Measurements from ENCODE around the gene TAS1R3. TPM values are rescaled to one million over a fixed set of nuclear protein-coding genes. Genes with fewer than 3 reads are reported as not detected.

TAS1R3 gene
- total RNA-seq, 1 donor from 2014 or later: 0.65 TPM

- TF ChIP-seq, protein P1, sequence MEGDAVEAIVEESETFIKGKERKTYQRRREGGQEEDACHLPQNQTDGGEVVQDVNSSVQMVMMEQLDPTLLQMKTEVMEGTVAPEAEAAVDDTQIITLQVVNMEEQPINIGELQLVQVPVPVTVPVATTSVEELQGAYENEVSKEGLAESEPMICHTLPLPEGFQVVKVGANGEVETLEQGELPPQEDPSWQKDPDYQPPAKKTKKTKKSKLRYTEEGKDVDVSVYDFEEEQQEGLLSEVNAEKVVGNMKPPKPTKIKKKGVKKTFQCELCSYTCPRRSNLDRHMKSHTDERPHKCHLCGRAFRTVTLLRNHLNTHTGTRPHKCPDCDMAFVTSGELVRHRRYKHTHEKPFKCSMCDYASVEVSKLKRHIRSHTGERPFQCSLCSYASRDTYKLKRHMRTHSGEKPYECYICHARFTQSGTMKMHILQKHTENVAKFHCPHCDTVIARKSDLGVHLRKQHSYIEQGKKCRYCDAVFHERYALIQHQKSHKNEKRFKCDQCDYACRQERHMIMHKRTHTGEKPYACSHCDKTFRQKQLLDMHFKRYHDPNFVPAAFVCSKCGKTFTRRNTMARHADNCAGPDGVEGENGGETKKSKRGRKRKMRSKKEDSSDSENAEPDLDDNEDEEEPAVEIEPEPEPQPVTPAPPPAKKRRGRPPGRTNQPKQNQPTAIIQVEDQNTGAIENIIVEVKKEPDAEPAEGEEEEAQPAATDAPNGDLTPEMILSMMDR (IDR thresholded peaks at IDR 0.05): no peak
- Histone ChIP-seq H3K36me3 (peaks cover 28% of the 10 kb centered on the region), H3K27me3 (ENCODE audit: low read depth) (no peaks in the 10 kb centered on the region), H3K9me3 (no peaks in the 10 kb centered on the region), H3K4me1 (peaks cover 43% of the 10 kb centered on the region), H3K27ac (no peak overlapping the region), H3K4me3 (no peak overlapping the region)
- ATAC-seq (no peak), DNase-seq (no peak)
- intact Hi-C loops (cut with DNase I): no loop called here
These were observed 3.8 kb upstream of the TAS1R3 start for GRCh38 chr1:1327291-1327690.

DNA sequence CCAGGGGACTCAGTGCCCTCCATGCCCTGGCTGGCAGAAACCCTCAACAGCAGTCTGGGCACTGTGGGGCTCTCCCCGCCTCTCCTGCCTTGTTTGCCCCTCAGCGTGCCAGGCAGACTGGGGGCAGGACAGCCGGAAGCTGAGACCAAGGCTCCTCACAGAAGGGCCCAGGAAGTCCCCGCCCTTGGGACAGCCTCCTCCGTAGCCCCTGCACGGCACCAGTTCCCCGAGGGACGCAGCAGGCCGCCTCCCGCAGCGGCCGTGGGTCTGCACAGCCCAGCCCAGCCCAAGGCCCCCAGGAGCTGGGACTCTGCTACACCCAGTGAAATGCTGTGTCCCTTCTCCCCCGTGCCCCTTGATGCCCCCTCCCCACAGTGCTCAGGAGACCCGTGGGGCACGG is 2.8 kb upstream of the TAS1R3 start:
- ATAC-seq: no peak
- Histone ChIP-seq H3K36me3 (peaks cover 28% of the 10 kb centered on the region), H3K27me3 (ENCODE audit: low read depth) (no peaks in the 10 kb centered on the region), H3K27ac (no peak overlapping the region), H3K9me3 (no peaks in the 10 kb centered on the region), H3K4me1 (peaks cover 37% of the 10 kb centered on the region), H3K4me3 (no peak overlapping the region)
- TF ChIP-seq, protein P1 (IDR thresholded peaks at IDR 0.05): no peak
- no peak for DNase-seq
- intact Hi-C loops (cut with DNase I): no loop called here

GRCh38 chr1:1329304-1330210 is 1.5 kb upstream of the TAS1R3 start:
- intact Hi-C loops (cut with DNase I): no loop called here
- Histone ChIP-seq H3K27ac (no peak overlapping the region), H3K27me3 (ENCODE audit: low read depth) (no peaks in the 10 kb centered on the region), H3K4me1 (peaks cover 34% of the 10 kb centered on the region), H3K36me3 (peaks cover 28% of the 10 kb centered on the region), H3K9me3 (no peaks in the 10 kb centered on the region), H3K4me3 (no peak overlapping the region)
- ATAC-seq: no peak
- DNase-seq: no peak
- TF ChIP-seq, protein P1 (IDR thresholded peaks at IDR 0.05): no peak

DNA sequence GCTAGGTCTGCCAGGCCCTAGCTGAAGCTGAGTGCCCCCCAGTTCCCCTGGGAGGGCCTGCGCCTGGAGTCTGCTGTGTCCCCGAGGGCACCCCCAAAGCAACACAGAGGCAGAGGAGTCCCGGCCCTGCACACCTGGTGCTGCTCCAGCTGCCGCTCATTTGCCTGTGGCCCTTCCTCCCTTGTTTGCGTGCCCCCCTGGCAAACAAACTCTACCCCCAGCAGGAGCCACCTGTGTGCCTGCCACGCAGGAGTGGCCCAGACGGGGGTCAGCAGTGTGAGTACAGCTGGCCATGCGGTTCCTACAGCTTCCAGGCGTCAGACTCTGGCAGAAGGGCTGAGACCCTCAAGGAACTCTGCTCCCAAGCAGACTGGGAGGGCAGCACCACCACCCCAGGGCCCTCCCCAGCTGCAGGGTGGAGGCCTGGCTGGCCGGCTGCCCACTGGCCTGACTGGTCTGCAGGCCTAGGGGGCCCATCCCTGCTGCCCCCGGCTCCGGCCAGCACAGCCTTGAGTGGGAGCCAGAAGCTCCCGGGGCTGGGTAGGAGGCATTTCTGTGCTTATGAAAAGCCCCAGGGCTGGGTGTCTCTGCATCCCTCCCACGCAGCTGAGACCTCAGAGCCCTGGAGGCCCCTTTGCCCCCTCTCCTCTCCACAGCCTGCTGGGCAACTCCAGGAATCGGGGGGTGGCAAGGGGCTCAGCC is 563 bp upstream of the TAS1R3 start:
- TF ChIP-seq, protein P1 (IDR thresholded peaks at IDR 0.05): no peak
- peak overlapping the region; percentile 31 for H3K27ac ChIP-seq
- no peak for DNase-seq

GRCh38 chr1:1332031-1332755 is 1.1 kb downstream of the TAS1R3 start:
- H3K36me3 ChIP-seq: peaks cover 30% of the 10 kb centered on the region
- H3K27ac ChIP-seq: no peak overlapping the region
- no peak for ATAC-seq
- H3K9me3 ChIP-seq: no peaks in the 10 kb centered on the region
- no peak overlapping the region for H3K4me3 ChIP-seq
- intact Hi-C loops (cut with DNase I): no loop called here
- no peaks in the 10 kb centered on the region for H3K27me3 ChIP-seq (ENCODE audit: low read depth)
- no peak for DNase-seq
- peaks cover 15% of the 10 kb centered on the region for H3K4me1 ChIP-seq
- TF ChIP-seq, protein P1 (IDR thresholded peaks at IDR 0.05): no peak

More for the DNA sequence above, 563 bp upstream of the TAS1R3 start:
- no peak for ATAC-seq
- Histone ChIP-seq H3K4me1 (peaks cover 28% of the 10 kb centered on the region), H3K9me3 (no peaks in the 10 kb centered on the region), H3K36me3 (peaks cover 28% of the 10 kb centered on the region), H3K27me3 (ENCODE audit: low read depth) (no peaks in the 10 kb centered on the region), H3K4me3 (no peak overlapping the region)
- intact Hi-C loops (cut with DNase I): no loop called here
